RWPE1 (cell line): ENCODE results near the gene BICD2.

ENCODE experiments used
- CTCF ChIA-PET: fragments of 350-600 bp; sonication (Branson Sonifier 250); formaldehyde crosslinking; extraction: SDS; loops from one replicate; lab custom pipeline; 2021; lab: Yijun Ruan, JAX
- POLR2A ChIA-PET: fragments of 400-600 bp; formaldehyde crosslinking; extraction: SDS; loops from one replicate; lab custom pipeline; 2020; ENCODE audit warnings: antibody characterized with exemption; ENCODE audit not compliant: low non-redundant PET; lab: Yijun Ruan, JAX
- DNase-seq: peaks from one replicate; pipeline ENCODE4 v3.0.0; 2012; ENCODE audit warnings: low spot score
- H3K27ac ChIP-seq: fragments of 450-650 bp; 2 replicates; pipeline ENCODE4 v1.5.1; 2017
- CTCF ChIP-seq: fragments of 450-650 bp; conservative IDR thresholded peaks from 2 replicates; pipeline ENCODE4 v1.5.1; 2017; ENCODE audit warnings: low read depth, mild to moderate bottlenecking

Gene BICD2

GRCh38 chr9:92760494-92760893 is 4.1 kb downstream of the BICD2 start:
- POLR2A ChIA-PET, result no interaction called here
- TF ChIP-seq CTCF, result no peak
- CTCF ChIA-PET, result interaction anchor here (1.6 kb wide), 1 partner anchor 44 kb away, joined by 5 read pairs; no protein-coding TSS in a partner anchor
- H3K27ac ChIP-seq, result peak overlapping the region; percentile 81
- DNase-seq, result no peak

DNA sequence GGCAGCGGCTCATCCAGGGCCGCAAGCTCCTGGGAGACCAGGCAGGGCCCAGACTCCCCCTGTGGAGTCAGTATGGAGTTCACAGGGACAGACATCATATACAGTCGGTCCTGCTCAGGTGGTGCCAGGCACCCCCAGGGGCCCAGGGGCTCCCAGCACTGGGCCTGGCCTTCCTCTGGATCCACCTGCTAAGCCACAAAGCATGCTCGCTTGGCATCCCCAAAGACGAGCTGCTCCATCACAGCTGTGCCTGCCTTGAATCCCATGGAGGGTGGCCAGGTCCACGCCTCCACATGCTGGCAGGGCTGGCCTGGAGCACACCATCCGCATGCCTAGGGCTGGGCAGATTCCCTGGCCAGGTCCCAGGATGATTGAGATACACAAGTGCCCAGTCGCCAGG is 4.6 kb downstream of the BICD2 start:
- CTCF ChIA-PET, result interaction anchor here (1.6 kb wide), 1 partner anchor 43 kb away, joined by 5 read pairs; no protein-coding TSS in a partner anchor
- no peak for TF ChIP-seq CTCF
- no peak for DNase-seq
- POLR2A ChIA-PET, result no interaction called here
- peak overlapping the region; percentile 81 for H3K27ac ChIP-seq

- POLR2A ChIA-PET, result no interaction called here
- no peak for TF ChIP-seq CTCF
- peak overlapping the region; percentile 81 for H3K27ac ChIP-seq
- CTCF ChIA-PET, result interaction anchor here (0.6 to 1.6 kb wide), 2 partner anchors 8 to 43 kb away, joined by 3 to 5 read pairs; no protein-coding TSS in a partner anchor
- DNase-seq, result no peak
Observed at GRCh38 chr9:92759446-92759845, 5.2 kb downstream of the BICD2 start.

DNA sequence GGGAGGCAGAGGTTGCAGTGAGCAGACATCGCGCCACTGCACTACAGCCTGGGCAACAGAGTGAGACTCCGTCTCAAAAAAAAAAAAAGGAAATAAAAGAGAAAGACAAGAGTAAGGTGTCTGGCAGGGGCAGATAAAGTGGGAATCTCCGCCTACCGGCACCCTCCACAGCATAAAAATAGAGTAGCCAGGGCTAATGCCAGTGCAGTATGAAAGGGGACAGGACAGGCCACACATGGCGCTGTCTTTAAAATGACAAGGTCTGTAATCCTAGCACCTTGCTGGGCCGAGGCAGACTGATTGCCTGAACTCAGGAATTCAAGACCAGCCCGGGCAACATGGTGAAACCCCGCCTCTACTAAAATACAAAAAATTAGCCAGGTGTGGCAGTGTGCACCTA is 7.8 kb downstream of the BICD2 start:
- no peak for TF ChIP-seq CTCF
- POLR2A ChIA-PET, result no interaction called here
- no peak for DNase-seq
- H3K27ac ChIP-seq, result peak overlapping the region; percentile 8; the same call in 1 of the 2 replicates
- CTCF ChIA-PET, result no interaction called here

DNA sequence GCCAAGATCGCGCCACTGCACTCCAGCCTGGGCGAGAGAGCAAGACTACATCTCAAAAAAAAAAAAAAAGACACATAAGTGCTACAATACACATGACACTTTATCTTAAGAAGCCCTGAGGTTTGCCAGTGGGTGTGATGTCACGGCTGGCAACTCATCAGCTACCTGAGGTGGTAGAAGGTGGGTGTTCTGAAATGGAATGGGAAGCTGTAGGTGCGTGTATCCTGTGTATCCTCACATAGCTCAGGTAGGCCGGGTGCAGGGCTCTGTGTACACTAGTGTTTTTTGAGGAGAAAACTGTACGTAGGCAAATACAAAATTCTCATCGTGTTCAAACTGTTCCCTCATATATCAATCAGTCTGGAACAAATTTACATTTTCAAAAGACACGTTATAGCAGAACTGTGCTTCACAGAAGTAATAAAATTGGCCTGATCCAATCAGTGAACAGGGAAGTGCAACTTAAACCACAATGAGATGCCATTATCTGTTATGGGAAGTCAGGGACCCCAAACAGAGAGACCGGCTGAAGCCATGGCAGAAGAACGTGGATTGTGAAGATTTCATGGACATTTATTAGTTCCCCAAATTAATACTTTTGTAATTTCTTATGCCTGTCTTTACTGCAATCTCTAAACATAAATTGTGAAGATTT is 10.4 kb downstream of the BICD2 start:
- TF ChIP-seq CTCF, result no peak
- ChIA-PET CTCF (interaction anchor here (0.6 kb wide), 1 partner anchor 100 kb away, joined by 3 read pairs; no protein-coding TSS in a partner anchor), POLR2A (no interaction called here)
- DNase-seq, result no peak
- no peak overlapping the region for H3K27ac ChIP-seq

- CTCF ChIA-PET, result no interaction called here
- no peak for DNase-seq
- peak overlapping the region; percentile 22; the same call in 1 of the 2 replicates for H3K27ac ChIP-seq
- no peak for TF ChIP-seq CTCF
- POLR2A ChIA-PET, result no interaction called here
Observed at GRCh38 chr9:92752812-92753404, 11.7 kb downstream of the BICD2 start.
